GM19397 (cell line): ENCODE measurements around the gene ZFHX3.

ENCODE experiments used
- ATAC-seq: cut with Tn5 transposase; IDR thresholded peaks from one replicate; pipeline ENCODE4 v1.9.1; 2021; ENCODE audit warnings: mild to moderate bottlenecking, moderate library complexity; ENCODE audit not compliant: unreplicated experiment

Gene ZFHX3

DNA sequence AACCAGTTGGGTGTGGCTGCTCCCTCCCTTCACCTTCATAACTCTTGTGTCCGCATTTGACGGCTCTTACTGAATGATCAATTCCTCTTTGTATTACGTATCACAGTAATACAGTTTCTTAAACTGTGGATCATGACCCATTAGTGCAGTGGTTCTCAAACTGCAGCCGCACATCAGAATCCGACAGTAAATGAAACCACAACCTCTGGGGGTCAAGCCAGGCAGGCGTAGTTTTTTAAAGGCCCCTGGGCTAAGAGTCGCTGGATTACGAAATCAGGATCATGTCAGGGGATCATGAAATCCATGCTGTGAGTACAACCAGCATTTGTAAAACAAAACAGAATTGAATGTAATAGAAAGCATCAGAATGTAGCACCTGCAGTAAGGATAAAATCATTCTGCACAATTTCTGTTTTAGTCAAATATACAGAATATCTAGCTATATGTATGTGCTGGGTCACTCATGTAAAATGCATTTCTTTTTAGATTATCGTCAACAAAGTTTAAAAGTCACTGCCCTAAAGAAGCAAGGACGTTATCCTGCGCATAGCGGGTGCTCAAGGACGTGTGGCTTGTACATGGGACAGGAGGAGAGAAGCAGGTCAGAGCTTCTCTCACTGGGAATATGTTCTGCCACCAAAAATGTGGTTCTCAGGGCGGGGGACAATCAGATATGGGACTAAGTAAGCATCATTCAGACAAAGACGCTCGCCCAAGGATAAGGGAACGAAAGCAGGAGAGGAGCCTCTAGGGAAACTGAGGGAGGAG, 113.1 kb downstream of the ZFHX3 start:
- no peak for ATAC-seq

GRCh38 chr16:72932677-72933335, 115.1 kb downstream of the ZFHX3 start:
- no peak for ATAC-seq

DNA sequence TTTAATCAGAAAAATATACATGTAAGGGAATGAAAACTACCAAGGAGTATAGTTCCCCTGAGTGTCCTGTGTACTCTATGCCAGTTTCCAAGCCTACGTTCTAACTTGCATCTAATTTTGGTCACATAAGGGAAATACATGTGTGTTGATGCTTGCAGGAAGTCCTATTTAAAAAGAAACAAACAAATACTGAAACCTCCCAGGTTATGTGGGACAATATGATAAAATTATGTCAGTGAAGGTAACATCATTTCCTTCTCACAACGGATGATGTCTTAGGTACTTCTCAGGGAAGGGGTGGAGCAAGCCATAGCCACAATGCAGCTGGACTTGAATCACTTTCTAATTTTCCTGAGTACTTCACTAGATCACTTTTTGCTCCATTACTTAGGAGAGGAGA, 115.9 kb downstream of the ZFHX3 start:
- no peak for ATAC-seq

GRCh38 chr16:72930396-72930795, 117.5 kb downstream of the ZFHX3 start:
- ATAC-seq: no peak

- ATAC-seq: no peak
These were observed 119.6 kb downstream of the ZFHX3 start for GRCh38 chr16:72928090-72928981.

DNA sequence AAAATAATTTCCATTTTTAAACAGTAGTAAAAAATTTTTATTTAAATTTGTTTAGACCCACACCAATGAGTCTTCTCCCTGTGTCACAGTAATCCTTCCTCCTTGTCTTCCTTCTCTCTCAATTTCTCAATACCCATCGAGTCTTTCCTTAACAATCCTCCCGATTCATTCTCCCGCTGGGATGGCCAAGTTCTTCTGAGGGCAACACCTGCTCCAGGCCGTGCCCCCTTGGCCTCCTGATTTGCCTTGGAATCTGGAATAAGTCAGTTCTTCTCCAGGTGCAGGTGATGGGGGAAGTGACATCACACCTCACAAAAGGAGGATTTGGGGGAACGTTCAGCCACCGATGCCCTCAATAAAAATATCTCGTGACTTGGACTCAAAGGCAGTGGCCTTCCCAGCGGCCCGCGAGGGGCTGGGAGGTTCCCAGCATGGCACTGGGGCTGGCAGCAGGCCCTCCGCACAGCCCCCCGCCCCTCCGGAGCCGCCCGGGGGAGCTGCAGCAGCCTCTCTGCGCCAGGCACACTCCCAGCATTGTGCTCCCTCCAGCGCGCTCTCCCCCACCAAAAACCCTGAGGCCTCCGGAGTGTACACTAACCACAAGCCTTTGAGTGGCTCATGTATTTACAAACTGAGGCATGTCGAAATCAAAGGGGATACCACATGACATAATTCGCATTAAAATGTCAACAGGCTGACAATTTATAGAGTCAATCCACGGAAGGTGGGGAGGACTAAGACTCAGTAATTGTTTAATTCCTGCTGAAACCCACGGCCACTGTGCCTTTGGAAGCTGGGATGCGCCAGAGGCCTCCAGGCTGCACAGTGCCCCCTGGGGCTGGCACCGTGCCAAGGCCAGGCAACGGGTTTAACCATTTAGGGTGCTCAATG, 120.5 kb downstream of the ZFHX3 start:
- ATAC-seq: no peak

- ATAC-seq: no peak
These were observed 121.5 kb downstream of the ZFHX3 start for GRCh38 chr16:72926177-72927070.

- ATAC-seq: no peak
These were observed 122.3 kb downstream of the ZFHX3 start for GRCh38 chr16:72925631-72925979.

DNA sequence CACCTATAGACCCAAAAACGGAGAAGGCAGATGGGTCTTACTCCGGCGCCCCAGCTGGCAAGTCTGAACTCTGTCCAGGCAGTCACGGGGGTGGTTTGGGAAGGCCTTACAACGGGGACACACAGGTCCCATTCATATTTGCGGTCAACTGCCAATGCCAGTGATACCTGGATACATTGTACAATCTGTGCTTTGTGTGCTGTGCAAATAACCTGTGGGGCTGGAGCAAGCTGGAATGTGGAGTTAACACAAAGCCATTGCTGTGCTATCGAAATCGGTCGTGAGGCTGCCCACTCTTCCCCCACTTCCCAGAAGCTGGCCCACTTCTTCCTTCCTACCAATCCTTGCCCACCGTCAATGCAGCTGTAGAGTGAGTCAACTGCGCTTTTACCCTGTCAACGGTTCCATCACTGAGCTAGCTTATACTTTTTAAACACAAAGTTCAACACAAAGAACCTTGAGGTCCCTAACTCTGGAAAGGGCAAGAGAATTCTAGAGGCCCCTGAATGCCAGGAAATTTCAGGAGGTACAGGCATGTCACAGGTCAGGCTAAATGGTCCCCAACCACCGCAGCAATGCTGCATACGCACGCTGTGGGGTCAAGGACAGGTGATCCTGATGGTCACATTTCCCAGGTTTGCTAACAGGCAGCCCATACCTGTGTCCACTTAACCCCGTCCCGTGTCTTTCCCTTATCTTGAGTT, 122.8 kb downstream of the ZFHX3 start:
- no peak for ATAC-seq

- ATAC-seq: no peak
These were observed 123.4 kb downstream of the ZFHX3 start for GRCh38 chr16:72924537-72924926.

DNA sequence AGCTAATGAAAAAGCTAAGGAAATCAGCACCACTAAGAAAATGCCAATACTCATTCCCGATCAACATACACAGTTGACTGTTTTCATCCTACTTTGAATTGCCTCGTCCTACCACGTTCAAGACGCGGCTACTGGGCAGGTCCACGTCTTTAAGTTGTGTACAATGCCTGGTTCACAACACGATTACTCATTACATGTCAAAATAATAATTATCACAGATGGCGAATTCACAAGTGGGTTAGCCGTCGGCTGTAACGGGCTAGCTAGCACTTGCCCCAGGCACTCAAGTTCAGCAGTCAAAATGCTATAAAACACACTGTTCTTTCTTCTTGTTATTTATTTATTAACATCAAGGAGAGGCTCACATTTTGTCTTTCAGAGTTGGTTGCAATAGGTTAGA, 124.2 kb downstream of the ZFHX3 start:
- no peak for ATAC-seq

GRCh38 chr16:72922714-72923113, 125.2 kb downstream of the ZFHX3 start:
- ATAC-seq: no peak

GRCh38 chr16:72921620-72922019, 126.3 kb downstream of the ZFHX3 start:
- no peak for ATAC-seq

DNA sequence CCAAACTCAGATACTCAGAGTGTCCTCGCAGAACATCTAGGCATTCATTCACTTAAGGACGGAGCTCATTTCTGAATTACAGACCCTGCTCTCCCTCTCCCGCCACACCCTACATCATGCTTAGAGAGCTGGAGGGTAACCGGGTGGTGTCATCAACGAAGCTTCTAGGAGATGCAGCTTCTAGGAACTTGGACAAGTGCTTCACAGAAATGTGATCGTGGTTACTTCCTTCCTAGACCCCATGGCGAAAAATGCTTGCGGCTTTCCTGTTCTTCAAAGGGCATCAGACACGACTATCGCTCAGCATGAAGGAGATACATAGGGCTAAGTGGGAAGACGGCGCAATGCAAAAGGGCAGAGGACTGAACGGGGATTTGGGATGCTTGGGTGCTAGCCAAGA, 126.8 kb downstream of the ZFHX3 start:
- ATAC-seq: no peak

DNA sequence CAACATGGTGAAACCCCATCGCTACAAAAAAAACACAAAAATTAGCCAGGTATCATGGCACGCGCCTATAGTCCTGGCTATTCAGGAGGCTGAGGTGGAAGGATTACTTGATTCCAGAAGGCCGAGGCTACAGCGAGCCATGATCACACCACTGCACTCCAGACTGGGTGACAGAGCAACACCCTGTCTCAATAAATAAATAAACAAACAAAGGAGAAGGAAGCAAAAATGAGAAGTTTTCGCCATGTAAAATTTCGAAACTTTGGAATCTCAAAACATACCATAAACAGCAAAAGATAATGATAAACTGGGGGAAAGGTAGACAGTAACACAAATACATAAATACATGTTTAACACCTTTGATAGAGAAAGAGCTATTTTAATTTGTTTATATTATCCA, 130.9 kb downstream of the ZFHX3 start:
- no peak for ATAC-seq

- ATAC-seq: no peak
These were observed 132.6 kb downstream of the ZFHX3 start for GRCh38 chr16:72915331-72915730.

- ATAC-seq: no peak
These were observed 134.4 kb downstream of the ZFHX3 start for GRCh38 chr16:72913551-72913950.

DNA sequence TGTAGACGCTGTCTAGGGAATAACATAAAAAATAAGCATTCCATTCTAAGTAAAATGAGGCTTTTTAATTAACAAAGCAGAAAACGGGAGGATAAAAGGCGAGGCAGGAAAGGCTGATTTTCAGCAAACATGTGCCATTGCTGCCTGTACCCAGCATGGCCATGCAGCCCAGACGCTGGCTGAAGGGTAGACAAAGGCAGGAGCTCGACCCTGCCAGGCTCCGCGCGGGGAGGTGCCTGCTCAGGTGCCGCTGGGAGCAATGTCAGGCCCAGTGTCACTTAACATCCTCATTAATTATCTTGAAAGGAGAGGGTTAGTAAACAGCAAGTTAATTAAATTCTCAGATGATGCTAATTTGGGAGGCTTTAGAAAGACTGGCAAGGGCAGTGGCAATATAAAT, 136.0 kb downstream of the ZFHX3 start:
- ATAC-seq: no peak

DNA sequence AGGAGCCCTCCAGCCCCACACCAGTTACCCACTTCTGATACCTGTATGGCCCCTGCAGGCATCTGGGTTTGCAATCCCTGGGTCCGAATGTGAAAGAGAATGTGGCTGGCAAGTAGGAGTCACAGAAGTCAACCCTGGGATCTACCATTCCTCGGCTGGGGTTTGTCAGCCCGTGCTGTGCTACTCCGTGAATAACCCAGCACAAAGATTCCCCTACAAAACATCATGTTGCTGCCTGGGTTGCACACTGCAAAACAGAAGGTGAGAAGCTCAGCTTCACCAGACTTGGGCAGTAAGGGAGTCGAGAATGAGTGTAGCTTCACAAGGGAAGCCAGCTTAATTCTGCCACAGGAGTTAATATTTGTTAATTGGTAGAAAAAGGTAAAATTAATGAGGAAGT, 137.1 kb downstream of the ZFHX3 start:
- no peak for ATAC-seq
